SJSA1 (cell line): ENCODE data around the gene GABRB1. TPM values are rescaled to one million over a fixed set of nuclear protein-coding genes. Genes with fewer than 3 reads are reported as not detected.

Source experiments
- DNase-seq, 2 experiments: peaks; one replicate each; pipeline ENCODE4 v3.0.0-alpha.2; 2015 to 2020; ENCODE audit warnings: low spot score in 2 of 2, low read depth in 1 of 2
- H3K27ac ChIP-seq: fragments of 250-450 bp; sonication (Bioruptor Pico); 2 replicates; pipeline ENCODE4 v1.5.1; 2020; ENCODE audit warnings: mild to moderate bottlenecking, moderate library complexity
- H3K27me3 ChIP-seq: fragments of 250-450 bp; sonication (Bioruptor Pico); replicated peaks from 2 replicates; pipeline ENCODE4 v1.5.1; 2020; ENCODE audit warnings: mild to moderate bottlenecking, moderate library complexity
- H3K36me3 ChIP-seq: fragments of 250-450 bp; sonication (Bioruptor Pico); 2 replicates; pipeline ENCODE4 v1.5.1; 2020; ENCODE audit warnings: mild to moderate bottlenecking
- H3K4me1 ChIP-seq: fragments of 250-450 bp; sonication (Bioruptor Pico); replicated peaks from 2 replicates; pipeline ENCODE4 v1.6.1; 2021; ENCODE audit warnings: mild to moderate bottlenecking
- H3K4me3 ChIP-seq: fragments of 250-450 bp; sonication (Bioruptor Pico); 2 replicates; pipeline ENCODE4 v1.5.1; 2020; ENCODE audit warnings: mild to moderate bottlenecking
- H3K9me3 ChIP-seq: fragments of 250-450 bp; sonication (Bioruptor Pico); replicated peaks from 2 replicates; pipeline ENCODE4 v1.5.1; 2020; ENCODE audit warnings: mild to moderate bottlenecking
- total RNA-seq: library from RNA; depleted of rRNA; stranded (reverse); fragments of >200 nt; shearing (Covaris generic); gene quantifications from 2 replicates; pipeline ENCODE4 v1.2.3, GENCODE V29; 2014

The GABRB1 gene
- total RNA-seq, 1 experiment from 2014 or later, result not detected

DNA sequence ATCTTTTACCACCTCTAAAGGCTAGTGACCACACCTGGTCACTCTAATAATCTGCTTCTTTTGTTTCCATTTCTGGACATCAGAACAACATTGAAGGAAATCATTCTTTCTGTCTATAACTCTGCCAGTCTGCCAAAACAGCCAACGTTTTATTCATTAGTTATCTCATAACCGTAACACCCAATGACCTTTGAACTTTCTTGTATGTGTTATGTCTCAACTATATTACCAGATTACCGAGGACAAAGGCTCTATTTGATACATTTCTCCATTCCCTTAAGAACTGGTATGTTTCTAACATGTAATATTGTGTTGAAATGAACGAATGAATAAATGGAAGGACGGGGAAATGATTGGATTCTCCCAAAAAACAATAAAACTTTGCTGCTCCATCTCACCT, 152.7 kb downstream of the GABRB1 start:
- no peak for DNase-seq
- Histone ChIP-seq H3K27me3 (no peaks in the 10 kb centered on the region), H3K4me3 (no peak overlapping the region), H3K36me3 (no peaks in the 10 kb centered on the region), H3K9me3 (no peaks in the 10 kb centered on the region), H3K27ac (no peak overlapping the region), H3K4me1 (no peaks in the 10 kb centered on the region)

DNA sequence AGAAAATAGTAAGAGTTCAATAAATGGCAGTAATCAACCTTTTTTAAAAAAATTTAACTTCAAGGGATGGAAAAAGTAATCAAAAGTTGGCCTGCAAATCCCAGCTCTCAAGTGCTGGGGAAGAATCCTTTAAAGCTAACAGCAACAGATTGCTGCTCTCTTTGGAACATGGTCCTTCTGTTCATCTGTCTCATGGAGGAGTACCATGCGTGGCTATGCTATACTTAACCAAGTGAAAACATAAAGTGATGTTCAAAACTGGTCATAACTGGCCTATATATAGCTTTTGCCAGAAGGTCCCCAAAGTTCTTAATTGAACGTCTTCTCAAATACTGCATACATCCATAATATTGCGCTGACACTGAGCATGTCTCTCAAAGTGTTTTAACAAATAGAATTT, 154.4 kb downstream of the GABRB1 start:
- Histone ChIP-seq H3K4me3 (no peak overlapping the region), H3K27ac (no peak overlapping the region), H3K27me3 (no peaks in the 10 kb centered on the region), H3K36me3 (no peaks in the 10 kb centered on the region), H3K4me1 (no peaks in the 10 kb centered on the region), H3K9me3 (no peaks in the 10 kb centered on the region)
- no peak for DNase-seq

DNA sequence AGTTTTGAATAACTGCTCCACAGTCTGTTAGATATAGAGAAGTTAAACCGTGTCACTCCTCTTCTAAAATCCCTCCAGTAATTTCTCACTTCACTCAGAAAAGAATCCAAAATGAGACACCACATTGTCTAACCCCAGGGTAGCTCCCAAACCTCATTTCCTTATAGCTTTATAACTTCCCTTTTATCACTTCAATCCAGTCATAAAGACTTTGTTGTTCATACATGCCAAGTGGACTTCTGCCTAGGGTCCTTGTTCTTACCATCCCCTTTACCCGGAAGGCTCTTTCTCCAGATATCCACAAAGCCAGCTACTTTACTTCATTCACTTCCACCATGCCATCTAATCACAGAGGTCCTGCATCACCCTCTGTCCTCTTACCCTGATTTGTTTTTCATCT, 156.2 kb downstream of the GABRB1 start:
- Histone ChIP-seq H3K27ac (no peak overlapping the region), H3K4me3 (no peak overlapping the region), H3K9me3 (no peaks in the 10 kb centered on the region), H3K27me3 (no peaks in the 10 kb centered on the region), H3K4me1 (no peaks in the 10 kb centered on the region), H3K36me3 (no peaks in the 10 kb centered on the region)
- DNase-seq, result no peak

DNA sequence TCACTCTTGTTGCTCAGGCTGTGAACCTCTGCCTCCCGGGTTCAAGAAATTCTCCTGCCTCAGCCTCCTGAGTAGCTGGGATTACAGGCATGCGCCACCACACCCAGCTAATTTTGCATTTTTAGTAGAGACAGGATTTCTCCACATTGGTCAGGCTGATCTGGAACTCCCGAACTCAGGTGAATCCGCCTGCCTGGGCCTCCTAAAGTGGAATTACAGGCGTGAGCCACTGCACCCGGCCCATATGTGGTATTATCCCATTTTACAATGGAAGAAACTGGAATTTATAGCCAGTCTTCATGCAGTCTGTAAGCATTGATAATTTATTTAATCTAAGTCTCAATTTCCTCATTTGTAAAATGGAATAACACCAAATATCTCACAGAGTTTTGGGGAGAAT, 161.8 kb downstream of the GABRB1 start:
- Histone ChIP-seq H3K27ac (no peak overlapping the region), H3K4me1 (no peaks in the 10 kb centered on the region), H3K9me3 (no peaks in the 10 kb centered on the region), H3K36me3 (no peaks in the 10 kb centered on the region), H3K4me3 (no peak overlapping the region), H3K27me3 (no peaks in the 10 kb centered on the region)
- no peak for DNase-seq

DNA sequence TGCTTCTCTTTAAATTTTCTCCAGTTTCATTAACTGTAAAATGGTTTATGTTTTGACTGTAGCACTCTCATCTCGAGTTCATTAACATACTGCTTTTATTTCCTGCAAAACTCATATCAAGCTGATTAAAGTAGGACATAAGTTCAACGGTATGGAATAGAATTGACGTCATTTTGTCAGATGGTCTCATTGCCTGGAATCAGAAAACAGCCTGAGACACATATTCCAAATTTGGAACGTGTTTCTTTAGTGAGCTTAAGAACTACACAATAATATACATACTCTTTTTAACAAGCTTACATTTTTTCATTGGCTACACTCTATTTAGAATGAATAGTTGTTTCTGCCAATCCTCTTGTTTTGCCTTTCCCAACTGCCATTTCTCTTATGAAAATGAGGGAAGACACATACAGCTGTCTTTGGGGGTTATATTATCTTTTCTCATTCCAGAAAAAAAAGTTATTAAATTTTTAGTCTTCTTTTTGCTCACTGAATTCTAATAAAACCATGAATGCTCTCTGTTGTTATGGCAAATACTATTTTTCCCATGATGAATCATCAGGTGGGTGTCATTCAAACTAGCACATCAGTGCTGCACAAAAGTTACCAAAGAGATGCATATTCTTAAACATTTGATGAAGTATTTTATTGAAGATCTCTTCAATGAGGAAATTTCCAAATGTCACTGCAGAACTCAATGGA, 162.8 kb downstream of the GABRB1 start:
- no peak overlapping the region for H3K27ac ChIP-seq
- H3K36me3 ChIP-seq, result no peaks in the 10 kb centered on the region
- no peaks in the 10 kb centered on the region for H3K9me3 ChIP-seq
- H3K4me1 ChIP-seq, result no peaks in the 10 kb centered on the region
- no peaks in the 10 kb centered on the region for H3K27me3 ChIP-seq
- no peak for DNase-seq
- no peak overlapping the region for H3K4me3 ChIP-seq

DNA sequence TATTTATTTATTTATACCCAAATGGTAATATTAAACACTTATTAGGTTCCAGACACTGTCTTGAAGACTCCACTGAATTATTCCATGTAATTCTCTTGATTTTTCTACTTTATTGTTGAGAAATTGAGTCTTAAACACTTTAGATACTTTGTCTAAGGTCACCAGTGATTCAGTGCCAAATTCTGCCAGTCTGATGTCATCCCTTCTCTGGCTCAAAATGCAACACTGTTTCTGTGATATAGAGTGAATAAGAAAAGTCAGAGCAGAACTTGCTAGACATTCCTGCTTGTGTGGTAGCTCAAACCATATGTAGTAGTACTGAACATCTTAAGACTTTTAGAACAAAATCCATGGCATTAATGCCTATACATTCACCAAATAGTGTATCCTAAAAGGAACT, 164.3 kb downstream of the GABRB1 start:
- Histone ChIP-seq H3K27me3 (no peaks in the 10 kb centered on the region), H3K9me3 (no peaks in the 10 kb centered on the region), H3K36me3 (no peaks in the 10 kb centered on the region), H3K4me1 (no peaks in the 10 kb centered on the region), H3K4me3 (no peak overlapping the region), H3K27ac (no peak overlapping the region)
- DNase-seq, result no peak

DNA sequence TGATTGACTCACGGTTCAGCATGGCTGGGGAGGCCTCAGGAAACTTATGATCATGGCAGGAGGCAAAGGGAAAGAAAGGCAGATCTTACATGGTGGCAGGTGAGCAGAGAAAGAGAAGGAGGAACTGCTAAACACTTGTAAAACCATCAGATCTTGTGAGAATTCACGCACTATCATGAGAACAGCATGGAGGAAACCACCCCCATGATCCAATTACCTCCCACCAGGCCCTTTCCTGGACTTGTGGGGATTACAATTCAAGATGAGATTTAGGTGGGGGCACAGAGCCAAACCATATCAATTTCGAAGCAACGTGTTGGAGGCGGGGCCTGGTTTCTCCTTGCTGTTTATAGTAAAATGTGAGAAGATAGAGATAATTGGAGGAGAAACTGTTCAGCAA, 167.4 kb downstream of the GABRB1 start:
- no peaks in the 10 kb centered on the region for H3K4me1 ChIP-seq

DNA sequence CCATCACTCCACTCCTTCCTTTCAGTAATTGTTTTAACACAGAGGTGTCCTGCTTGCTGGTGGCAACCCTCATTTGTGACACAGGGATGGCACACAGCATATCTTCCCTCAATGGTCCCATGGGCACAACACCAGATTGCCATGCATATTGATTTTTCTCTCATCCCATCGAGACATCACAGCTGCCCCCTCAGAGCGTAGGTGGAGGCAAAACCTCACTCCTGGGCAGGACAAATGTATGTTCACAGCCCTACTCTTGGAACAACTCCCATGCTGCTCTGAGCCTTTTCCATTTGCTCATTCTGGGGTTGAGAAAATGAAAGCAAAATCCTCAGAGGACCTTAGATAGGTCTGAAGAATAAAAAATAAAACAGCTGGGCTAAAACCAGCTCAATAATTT, 172.2 kb downstream of the GABRB1 start:
- H3K27me3 ChIP-seq, result no peaks in the 10 kb centered on the region
- H3K27ac ChIP-seq, result no peak overlapping the region
- H3K4me1 ChIP-seq, result no peaks in the 10 kb centered on the region
- no peak for DNase-seq
- no peaks in the 10 kb centered on the region for H3K9me3 ChIP-seq
- H3K4me3 ChIP-seq, result no peak overlapping the region
- no peaks in the 10 kb centered on the region for H3K36me3 ChIP-seq

More for the DNA sequence above, 167.4 kb downstream of the GABRB1 start:
- H3K36me3 ChIP-seq, result no peaks in the 10 kb centered on the region
- no peaks in the 10 kb centered on the region for H3K9me3 ChIP-seq
- H3K27me3 ChIP-seq, result no peaks in the 10 kb centered on the region
- H3K27ac ChIP-seq, result no peak overlapping the region
- DNase-seq, result no peak
- no peak overlapping the region for H3K4me3 ChIP-seq

DNA sequence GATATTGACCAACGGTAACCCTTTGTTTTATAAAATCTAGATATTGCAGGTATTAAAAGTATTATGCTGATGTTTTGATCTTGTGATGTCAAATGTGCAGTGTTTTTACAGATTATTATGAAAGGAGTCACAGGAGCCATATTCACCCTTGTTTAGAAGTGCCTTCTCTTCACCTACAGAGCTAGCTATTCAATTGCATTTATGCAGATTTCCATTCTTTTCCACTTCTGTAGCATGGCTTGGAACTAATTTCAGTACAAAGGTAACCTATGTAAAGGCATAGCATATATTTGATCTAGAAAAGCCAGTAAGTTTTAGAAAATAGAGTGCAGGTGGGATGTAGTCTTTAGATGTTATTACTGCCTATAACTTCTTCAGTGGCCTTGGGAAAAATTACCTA, 176.2 kb downstream of the GABRB1 start:
- H3K4me1 ChIP-seq, result peaks cover 9% of the 10 kb centered on the region; the same call in 1 of the 2 replicates
- no peak for DNase-seq
- no peaks in the 10 kb centered on the region for H3K9me3 ChIP-seq
- no peak overlapping the region for H3K27ac ChIP-seq
- H3K4me3 ChIP-seq, result no peak overlapping the region
- H3K27me3 ChIP-seq, result no peaks in the 10 kb centered on the region
- no peaks in the 10 kb centered on the region for H3K36me3 ChIP-seq

DNA sequence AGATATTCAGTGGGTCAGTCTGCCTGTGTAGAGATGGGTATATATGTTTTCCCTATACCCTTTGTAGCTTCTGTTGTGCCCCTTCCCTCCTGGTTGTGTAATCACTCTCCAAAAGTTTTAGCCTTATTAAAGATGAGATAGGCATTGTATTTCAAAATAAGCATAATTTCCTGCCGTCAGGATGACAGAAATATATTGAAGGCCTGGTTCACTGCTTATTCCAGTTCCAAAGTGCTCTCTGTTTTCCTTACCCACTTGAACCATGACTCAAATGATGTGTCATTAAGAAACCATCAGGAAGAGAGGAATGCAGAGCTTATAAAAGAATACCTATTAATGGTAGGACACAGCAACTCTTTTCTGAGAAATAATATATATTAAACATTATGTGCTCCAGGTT, 178.5 kb downstream of the GABRB1 start:
- no peaks in the 10 kb centered on the region for H3K27me3 ChIP-seq
- H3K9me3 ChIP-seq, result no peaks in the 10 kb centered on the region
- H3K36me3 ChIP-seq, result no peaks in the 10 kb centered on the region
- peak in 1 of 2 experiments; percentile 33 for DNase-seq
- H3K27ac ChIP-seq, result peak overlapping the region; percentile 52
- H3K4me1 ChIP-seq, result peaks cover 20% of the 10 kb centered on the region
- H3K4me3 ChIP-seq, result no peak overlapping the region

DNA sequence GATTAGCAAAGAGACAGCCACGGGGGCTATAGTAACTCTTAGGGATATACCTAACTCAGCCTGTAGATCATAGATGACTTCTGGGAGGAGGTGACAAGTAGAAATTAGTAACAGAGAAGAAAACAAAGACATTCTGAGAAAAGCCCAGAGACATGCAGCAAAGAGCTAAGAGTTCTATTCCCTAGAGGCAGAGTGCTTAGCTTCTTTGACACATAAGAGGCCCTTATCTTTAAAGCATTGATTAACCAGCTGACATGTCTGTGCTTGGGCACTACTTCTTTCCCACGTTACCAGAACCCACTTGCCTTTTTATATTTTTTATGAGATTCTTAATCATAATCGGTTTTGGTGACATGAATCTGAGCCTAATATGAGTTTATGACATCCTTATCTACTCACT, 179.5 kb downstream of the GABRB1 start:
- DNase-seq, result no peak
- H3K27ac ChIP-seq, result no peak overlapping the region
- no peaks in the 10 kb centered on the region for H3K9me3 ChIP-seq
- H3K4me3 ChIP-seq, result no peak overlapping the region
- H3K4me1 ChIP-seq, result peaks cover 20% of the 10 kb centered on the region
- no peaks in the 10 kb centered on the region for H3K36me3 ChIP-seq
- H3K27me3 ChIP-seq, result no peaks in the 10 kb centered on the region

DNA sequence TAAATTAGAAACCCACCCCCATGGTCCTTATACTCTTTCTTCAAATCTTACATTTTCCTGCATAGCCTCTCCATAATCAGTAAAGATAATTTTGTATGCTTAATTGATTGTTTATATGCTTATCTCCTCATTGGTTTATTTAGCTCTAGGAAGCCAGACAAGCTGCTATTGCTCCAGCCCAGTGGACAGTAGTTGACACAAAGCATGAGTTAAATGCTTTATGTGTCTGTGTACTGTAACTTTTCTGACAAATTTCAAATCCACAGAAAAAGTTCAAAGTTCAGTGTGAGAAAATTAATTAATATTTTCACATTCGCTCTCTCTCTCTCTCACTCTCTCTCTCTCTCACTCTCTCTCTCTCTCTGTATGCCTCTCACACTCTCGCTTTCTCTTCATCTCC, 181.7 kb downstream of the GABRB1 start:
- Histone ChIP-seq H3K27ac (peak overlapping the region; percentile 81), H3K4me3 (no peak overlapping the region), H3K4me1 (peaks cover 20% of the 10 kb centered on the region), H3K36me3 (no peaks in the 10 kb centered on the region), H3K27me3 (no peaks in the 10 kb centered on the region), H3K9me3 (no peaks in the 10 kb centered on the region)
- DNase-seq, result peak in 1 of 2 experiments; percentile 2

DNA sequence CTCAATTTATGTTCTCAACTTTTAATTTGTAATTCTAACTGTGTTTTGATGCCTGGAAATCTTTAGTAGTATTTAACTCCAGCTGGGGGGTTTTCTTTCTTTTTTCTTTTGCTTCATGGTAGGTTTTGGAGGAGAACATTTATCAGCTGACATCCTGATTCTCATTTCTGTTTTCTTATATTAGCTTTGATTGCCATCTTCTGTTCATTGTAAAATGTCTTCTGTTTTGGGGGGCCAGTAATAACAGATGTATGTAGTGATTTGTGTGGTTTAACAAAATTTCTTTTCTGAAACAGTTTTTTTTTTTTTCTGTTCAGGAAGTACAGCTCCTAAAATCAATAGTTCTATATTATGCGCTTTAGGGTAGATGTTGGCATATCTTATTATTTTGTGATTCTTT, 182.2 kb downstream of the GABRB1 start:
- DNase-seq, result no peak
- Histone ChIP-seq H3K27me3 (no peaks in the 10 kb centered on the region), H3K36me3 (no peaks in the 10 kb centered on the region), H3K9me3 (no peaks in the 10 kb centered on the region), H3K4me1 (peaks cover 20% of the 10 kb centered on the region), H3K4me3 (no peak overlapping the region), H3K27ac (peak overlapping the region; percentile 81)

DNA sequence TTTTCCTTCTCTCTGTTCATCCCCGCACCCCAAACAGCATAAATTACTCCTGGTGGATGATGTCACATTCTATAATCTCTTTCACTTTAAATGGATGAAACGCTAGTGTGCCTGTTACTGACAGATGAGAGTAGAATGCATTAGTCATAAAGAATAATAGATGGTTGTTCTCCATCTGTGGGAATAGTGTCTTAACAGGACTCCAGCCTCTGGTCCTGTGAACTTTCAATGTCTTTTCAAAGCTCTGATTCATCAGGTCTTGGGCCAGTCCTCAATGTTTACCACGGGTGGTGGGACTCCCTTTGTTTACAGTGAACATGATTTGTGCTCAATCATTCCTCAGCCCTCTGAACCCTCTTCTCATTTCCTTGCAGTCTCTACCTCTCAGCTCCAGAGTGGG, 182.6 kb downstream of the GABRB1 start:
- Histone ChIP-seq H3K36me3 (no peaks in the 10 kb centered on the region), H3K4me1 (peaks cover 20% of the 10 kb centered on the region), H3K27ac (peak overlapping the region; percentile 81), H3K4me3 (no peak overlapping the region), H3K9me3 (no peaks in the 10 kb centered on the region), H3K27me3 (no peaks in the 10 kb centered on the region)
- peak; percentile 58 to 67 for DNase-seq

DNA sequence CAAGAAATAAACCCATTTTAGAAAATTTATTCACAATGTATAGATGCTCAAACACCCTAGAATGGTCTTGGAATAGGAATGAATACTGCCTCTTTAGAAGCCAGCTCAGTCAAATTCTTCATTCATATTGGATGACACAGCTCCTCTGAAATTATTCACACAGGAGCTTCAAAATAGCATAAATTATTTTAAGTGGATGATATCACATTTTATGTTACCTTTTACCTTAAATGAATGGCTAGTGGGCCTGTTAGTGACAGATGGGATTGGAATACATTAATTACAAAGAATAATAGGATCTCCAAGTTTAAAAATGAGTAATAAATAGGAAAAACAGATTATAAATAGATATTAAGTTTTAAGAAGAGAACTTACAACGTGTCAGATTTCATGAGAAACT, 184.4 kb downstream of the GABRB1 start:
- DNase-seq, result no peak
- Histone ChIP-seq H3K4me3 (no peak overlapping the region), H3K27me3 (no peaks in the 10 kb centered on the region), H3K4me1 (peaks cover 11% of the 10 kb centered on the region), H3K27ac (no peak overlapping the region), H3K36me3 (no peaks in the 10 kb centered on the region), H3K9me3 (no peaks in the 10 kb centered on the region)
